ENCODE measurements around the gene DBNDD2.
A peak's percentile ranks its signal among the peaks of the same experiment; 100 is the strongest.

Gene DBNDD2

GRCh38 chr20:45407783-45408645 is at the start of gene DBNDD2:
Gene DBNDD2 (plus strand): TSS chr20:45408289. CDS start chr20:45408468, 179 bp downstream.
- DNase-seq, result no peak

GRCh38 chr20:45359069-45359405 is 49.1 kb upstream of the DBNDD2 start:
- no peak for DNase-seq

GRCh38 chr20:45359406-45360148 is 48.5 kb upstream of the DBNDD2 start:
- DNase-seq, result no peak

GRCh38 chr20:45361793-45362192 is 46.3 kb upstream of the DBNDD2 start:
- DNase-seq, result no peak

- peak; percentile 99 for DNase-seq
Observed at GRCh38 chr20:45362804-45363610, 45.1 kb upstream of the DBNDD2 start, which contains the start of gene SYS1. Gene SYS1 (plus strand): TSS chr20:45363156. CDS start chr20:45363532, 376 bp downstream.

GRCh38 chr20:45363611-45364492 is 44.2 kb upstream of the DBNDD2 start:
- DNase-seq, result no peak

- no peak for DNase-seq
Observed at GRCh38 chr20:45365444-45365970, 42.6 kb upstream of the DBNDD2 start.

- DNase-seq, result no peak
Observed at GRCh38 chr20:45366192-45366591, 41.9 kb upstream of the DBNDD2 start.

GRCh38 chr20:45366631-45367030 is 41.5 kb upstream of the DBNDD2 start:
- DNase-seq, result no peak

- DNase-seq, result no peak
Observed at GRCh38 chr20:45367126-45367525, 41.0 kb upstream of the DBNDD2 start.

GRCh38 chr20:45368221-45368980 is 39.7 kb upstream of the DBNDD2 start:
- DNase-seq, result no peak

GRCh38 chr20:45370571-45371160 is 37.4 kb upstream of the DBNDD2 start:
- no peak for DNase-seq

- no peak for DNase-seq
Observed at GRCh38 chr20:45372241-45372640, 35.8 kb upstream of the DBNDD2 start.

GRCh38 chr20:45372646-45373352 is 35.3 kb upstream of the DBNDD2 start:
- no peak for DNase-seq

GRCh38 chr20:45373353-45374100 is 34.6 kb upstream of the DBNDD2 start:
- DNase-seq, result peak; percentile 84

GRCh38 chr20:45374101-45374467 is 34.0 kb upstream of the DBNDD2 start:
- DNase-seq, result no peak

GRCh38 chr20:45374966-45375365 is 33.1 kb upstream of the DBNDD2 start:
- no peak for DNase-seq

GRCh38 chr20:45377269-45377668 is 30.8 kb upstream of the DBNDD2 start:
- DNase-seq, result no peak

- DNase-seq, result no peak
Observed at GRCh38 chr20:45378191-45378590, 29.9 kb upstream of the DBNDD2 start, which contains the start of gene TP53TG5. Gene TP53TG5 (minus strand): TSS chr20:45378325. CDS start chr20:45378236, 89 bp downstream.

All from NCI-H146 (cell line).